HTERT RPE-1 (cell line): ENCODE results near the gene TMEM43.
"Not testable (repeated sequence)": the region's sequence is repeated elsewhere in the genome, so short reads cannot be mapped to it uniquely, and the experiment has no call there.

Experiments used
- in situ Hi-C: fragments of 300-500 bp; cut with MboI; formaldehyde crosslinking; loops from 4 replicates; pipeline ENCODE4 v1.14.3; 2020; ENCODE audit warnings: low sequenced_read_pairs

The TMEM43 gene, protein sequence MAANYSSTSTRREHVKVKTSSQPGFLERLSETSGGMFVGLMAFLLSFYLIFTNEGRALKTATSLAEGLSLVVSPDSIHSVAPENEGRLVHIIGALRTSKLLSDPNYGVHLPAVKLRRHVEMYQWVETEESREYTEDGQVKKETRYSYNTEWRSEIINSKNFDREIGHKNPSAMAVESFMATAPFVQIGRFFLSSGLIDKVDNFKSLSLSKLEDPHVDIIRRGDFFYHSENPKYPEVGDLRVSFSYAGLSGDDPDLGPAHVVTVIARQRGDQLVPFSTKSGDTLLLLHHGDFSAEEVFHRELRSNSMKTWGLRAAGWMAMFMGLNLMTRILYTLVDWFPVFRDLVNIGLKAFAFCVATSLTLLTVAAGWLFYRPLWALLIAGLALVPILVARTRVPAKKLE

GRCh38 chr3:14124615-14125192, at the start of gene TMEM43, which contains the start of gene CHCHD4:
Gene TMEM43 (plus strand): TSS chr3:14125052. CDS start chr3:14125194, 142 bp downstream.
Gene CHCHD4 (minus strand): TSS chr3:14124870. CDS start chr3:14124676, 194 bp downstream.
- in situ Hi-C loops = no loop called here

DNA sequence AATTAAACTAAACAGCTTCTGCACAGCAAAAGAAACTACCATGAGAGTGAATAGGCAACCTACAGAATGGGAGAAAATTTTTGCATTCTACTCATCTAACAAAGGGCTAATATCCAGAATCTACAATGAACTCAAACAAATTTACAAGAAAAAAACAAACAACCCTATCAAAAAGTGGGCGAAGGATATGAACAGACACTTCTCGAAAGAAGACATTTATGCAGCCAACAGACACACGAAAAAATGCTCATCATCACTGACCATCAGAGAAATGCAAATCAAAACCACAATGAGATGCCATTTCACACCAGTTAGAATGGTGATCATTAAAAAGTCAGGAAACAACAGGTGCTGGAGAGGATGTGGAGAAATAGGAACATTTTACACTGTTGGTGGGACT, 49.6 kb upstream of the TMEM43 start:
- in situ Hi-C loops = not testable (repeated sequence)

DNA sequence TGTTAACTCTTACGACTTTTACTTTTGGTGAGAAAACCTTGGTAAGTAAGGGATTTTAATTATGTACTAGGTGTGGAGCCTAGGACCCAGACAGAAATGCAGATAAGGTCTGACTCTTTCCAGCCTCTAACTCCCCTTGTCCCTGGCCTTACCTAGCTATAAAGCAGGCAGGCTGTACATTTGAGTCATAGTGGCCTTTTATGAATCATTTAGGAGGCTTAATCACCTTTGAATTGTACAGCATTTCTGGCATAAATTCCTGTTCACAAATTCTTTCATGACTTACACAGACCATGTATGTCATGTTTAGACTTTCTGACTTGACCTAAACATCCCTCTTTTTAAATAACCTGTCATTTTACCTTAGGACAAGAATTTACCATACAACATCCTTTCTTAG, 47.5 kb upstream of the TMEM43 start:
- in situ Hi-C loops = no loop called here

- in situ Hi-C loops = no loop called here
These were observed 42.7 kb upstream of the TMEM43 start for GRCh38 chr3:14082108-14082657.

- in situ Hi-C loops = not testable (repeated sequence)
These were observed 37.4 kb upstream of the TMEM43 start for GRCh38 chr3:14087461-14087860.

- in situ Hi-C loops = not testable (repeated sequence)
These were observed 32.9 kb upstream of the TMEM43 start for GRCh38 chr3:14091959-14092358.

GRCh38 chr3:14092464-14092863, 32.4 kb upstream of the TMEM43 start:
- in situ Hi-C loops = no loop called here

- in situ Hi-C loops = no loop called here
These were observed 31.0 kb upstream of the TMEM43 start for GRCh38 chr3:14093831-14094230.

DNA sequence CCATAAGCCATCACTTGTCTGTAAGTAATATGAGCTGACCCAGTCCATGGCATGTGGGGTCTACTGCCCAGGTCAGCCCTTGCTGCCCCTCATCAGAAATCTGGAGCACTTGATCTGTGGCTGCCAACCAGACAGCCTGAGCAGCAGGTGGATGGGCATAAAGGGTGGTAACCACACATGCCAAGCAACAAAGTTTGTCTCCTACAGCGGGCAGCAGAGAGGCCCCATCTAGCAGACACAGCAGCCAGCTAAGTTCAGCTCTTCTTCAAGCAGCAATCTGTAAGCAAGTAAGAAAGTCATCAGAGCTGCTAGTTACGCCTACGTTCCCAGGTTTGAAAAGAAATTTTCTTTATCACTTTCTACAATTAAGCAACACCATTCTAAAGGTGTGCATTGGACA, 28.1 kb upstream of the TMEM43 start:
- in situ Hi-C loops = no loop called here

- in situ Hi-C loops = no loop called here
These were observed 27.0 kb upstream of the TMEM43 start for GRCh38 chr3:14097616-14098391.

DNA sequence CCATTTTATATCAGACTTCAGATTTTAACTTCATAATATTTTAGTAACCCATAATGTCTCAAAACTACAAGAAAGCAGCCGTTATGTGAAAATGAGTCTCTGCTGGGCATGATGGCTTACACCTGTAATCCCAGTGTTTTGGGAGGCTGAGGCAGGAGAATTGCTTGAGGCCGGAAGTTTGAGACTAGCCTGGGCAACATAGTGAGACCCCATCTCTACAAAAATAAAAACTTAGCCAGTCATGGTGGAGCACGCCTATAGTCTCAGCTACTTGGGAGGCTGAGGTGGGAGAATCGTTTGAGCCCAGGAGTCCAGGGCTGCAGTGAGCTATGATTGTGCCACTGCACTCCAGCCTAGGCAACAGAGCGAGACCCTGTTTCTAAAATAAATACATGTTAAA, 15.0 kb upstream of the TMEM43 start:
- in situ Hi-C loops = not testable (repeated sequence)

DNA sequence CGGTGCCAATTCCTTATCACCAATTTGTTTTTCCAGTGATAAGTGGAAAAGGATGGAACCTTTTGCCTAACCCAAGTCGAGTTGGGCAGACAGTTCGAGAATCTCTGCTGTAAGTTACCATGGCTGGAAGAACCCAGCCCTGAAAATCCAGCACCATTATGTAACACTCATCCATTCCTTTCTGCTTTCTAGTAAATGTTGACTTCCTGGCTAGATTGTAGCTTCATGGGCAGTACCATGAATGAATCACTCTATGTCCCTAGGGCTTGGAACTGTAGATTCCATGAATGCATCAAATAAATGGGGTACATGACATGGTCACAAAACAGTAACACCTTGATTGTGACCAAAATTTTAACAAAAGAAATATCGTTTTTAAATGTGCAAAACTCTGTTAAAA, 14.2 kb upstream of the TMEM43 start:
- in situ Hi-C loops = no loop called here

DNA sequence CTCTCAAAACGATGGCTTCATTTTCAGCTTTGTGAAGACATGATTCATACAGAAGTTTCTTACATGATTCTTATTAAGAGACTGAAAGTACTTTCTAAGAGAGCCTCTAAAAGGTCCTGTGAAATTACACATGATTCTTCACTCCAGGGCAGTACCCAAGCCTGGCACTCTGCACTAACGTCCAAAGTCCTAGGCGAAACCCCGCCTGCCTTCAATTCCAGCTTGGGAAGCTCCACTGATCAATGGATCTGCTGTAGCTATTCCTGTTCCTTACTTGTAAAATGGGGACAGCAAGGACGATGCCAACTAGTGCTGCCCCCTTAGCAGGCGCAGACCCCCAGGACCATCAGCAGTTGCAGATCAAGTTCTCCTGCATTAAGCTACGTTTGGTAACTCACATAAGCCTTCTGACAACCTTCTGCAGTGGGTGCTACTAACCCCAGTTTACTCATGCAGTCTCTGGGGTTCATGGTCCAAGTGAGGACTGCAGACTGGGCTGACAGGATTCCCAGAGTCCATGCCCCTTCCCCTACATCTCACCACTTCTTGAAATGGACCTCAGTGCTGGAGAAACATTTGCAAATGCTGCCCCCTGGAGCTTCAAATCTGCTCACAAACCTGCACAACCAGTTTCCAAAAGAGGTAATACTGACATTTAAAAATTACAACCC, 10.8 kb upstream of the TMEM43 start:
- in situ Hi-C loops = no loop called here

- in situ Hi-C loops = no loop called here
These were observed 7.1 kb upstream of the TMEM43 start for GRCh38 chr3:14117468-14118399.

GRCh38 chr3:14118400-14119381, 6.2 kb upstream of the TMEM43 start:
- in situ Hi-C loops = no loop called here

DNA sequence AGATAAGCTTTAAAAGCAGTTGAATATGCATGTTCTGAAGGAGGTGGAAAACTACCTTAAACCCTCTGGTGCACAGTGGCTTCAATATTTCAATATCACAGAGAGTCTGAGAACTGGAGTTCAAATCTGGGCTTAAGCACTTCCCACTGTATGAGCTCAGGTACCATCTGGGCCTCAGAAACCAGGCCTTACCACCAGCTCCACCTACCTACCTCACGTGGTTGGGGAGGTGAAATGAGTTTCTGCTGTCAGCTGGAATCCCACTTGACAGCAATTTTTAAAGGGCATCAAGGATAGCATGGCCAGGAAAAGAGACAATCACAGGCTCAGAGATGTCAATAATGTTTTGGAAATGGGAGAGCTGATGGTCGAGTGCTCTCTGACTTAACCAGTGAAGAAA, 5.2 kb upstream of the TMEM43 start:
- in situ Hi-C loops = no loop called here

DNA sequence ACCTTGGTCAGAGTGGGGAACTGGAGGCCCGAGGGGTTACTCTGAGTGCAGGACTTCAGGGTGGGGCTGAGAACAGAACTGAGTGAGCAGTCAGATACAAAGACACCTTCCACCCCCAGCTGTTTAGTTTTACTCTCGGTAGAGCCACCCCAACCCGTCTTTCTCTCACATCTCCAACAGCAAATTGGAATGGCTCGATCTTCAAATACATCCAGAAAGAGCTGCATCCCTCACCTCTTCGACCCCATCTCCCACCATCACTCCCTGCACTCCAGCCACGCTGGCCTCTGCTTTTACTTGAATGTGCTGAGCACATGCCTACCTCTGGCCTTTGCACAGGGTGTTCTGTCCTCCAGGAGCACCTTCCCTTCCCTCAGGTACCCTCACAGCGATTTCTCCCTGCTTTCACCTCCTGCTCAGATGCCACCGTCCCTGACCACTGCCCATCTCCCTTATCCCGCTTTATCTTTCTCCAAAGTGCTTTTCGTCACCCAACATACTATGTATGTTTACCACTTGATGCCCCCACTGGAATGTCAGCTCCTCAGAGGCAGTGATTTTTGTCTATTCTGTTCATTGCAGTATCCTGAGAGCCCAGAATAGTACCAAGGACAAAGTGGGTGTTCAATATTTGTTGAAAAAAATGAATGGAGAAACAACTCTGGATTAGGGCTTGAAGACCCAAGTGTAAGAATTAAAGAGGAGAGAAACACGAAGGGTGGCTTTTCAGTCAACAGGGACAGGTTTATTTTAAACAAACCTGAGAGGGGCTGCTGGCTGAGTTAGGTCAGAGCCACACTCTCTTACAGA, 4.5 kb upstream of the TMEM43 start:
- in situ Hi-C loops = no loop called here
